B cell (primary cell): ENCODE measurements around the gene ZER1. TPM values are rescaled to one million over a fixed set of nuclear protein-coding genes. Genes with fewer than 3 reads are reported as not detected.

Experiments
- ATAC-seq: fragments of 200-7000 bp; cut with Tn5 transposase; one replicate; pipeline ENCODE4 v1.10.0; 2021; ENCODE audit warnings: low read depth, mild to moderate bottlenecking, moderate number of reproducible peaks, moderate library complexity
- CTCF ChIA-PET: fragments of 350-600 bp; sonication (Branson Sonifier 250); formaldehyde crosslinking; loops from one replicate; lab custom pipeline; 2021; ENCODE audit warnings: antibody characterized with exemption, inconsistent platforms; lab: Charles Lee
- POLR2A ChIA-PET: fragments of 350-600 bp; sonication (Branson Sonifier 250); formaldehyde crosslinking; loops from one replicate; lab custom pipeline; 2021; ENCODE audit warnings: antibody characterized with exemption; lab: Charles Lee
- DNase-seq: peaks from one replicate; pipeline ENCODE4 v3.0.0; 2013
- H2AFZ ChIP-seq: 2 replicates; pipeline ENCODE4 v1.6.1; 2012; ENCODE audit warnings: mild to moderate bottlenecking, low read depth, low read length; ENCODE audit not compliant: insufficient read depth, poor library complexity, severe bottlenecking
- H3K27ac ChIP-seq, 2 donors: 1 replicate in 1 of 2; 2 replicates in 1 of 2; pipeline ENCODE4 v1.5.1; 2012 to 2013; ENCODE audit warnings: low read length in 2 of 2, mild to moderate bottlenecking in 2 of 2, moderate library complexity in 1 of 2
- H3K27me3 ChIP-seq, 4 experiments: fragments of 200-600 bp in 1 of 4; sonication (generic) in 1 of 4; replicated peaks in 1 of 4; 1 replicate in 2 of 4; 2 replicates in 2 of 4; pipeline versions ENCODE4 v1.6.1 to v1.7.0; 2013 to 2016; ENCODE audit warnings: low read length in 3 of 4, mild to moderate bottlenecking in 2 of 4, mixed read lengths in 1 of 4, moderate library complexity in 1 of 4; ENCODE audit not compliant: insufficient read depth in 4 of 4, control insufficient read depth in 3 of 4; ENCODE audit errors: control extremely low read depth in 1 of 4
- H3K36me3 ChIP-seq, 2 experiments: replicated peaks in 1 of 2; 1 replicate in 1 of 2; 2 replicates in 1 of 2; pipeline versions ENCODE4 v1.6.1 to v1.7.1; 2013; ENCODE audit warnings: low read length in 1 of 2; ENCODE audit not compliant: insufficient read depth in 2 of 2, control insufficient read depth in 1 of 2; ENCODE audit errors: control extremely low read depth in 1 of 2, extremely low read depth in 1 of 2
- H3K4me1 ChIP-seq, 2 donors: fragments of 200-600 bp in 1 of 2; sonication (generic) in 1 of 2; 1 replicate in 1 of 2; 2 replicates in 1 of 2; pipeline versions ENCODE4 v1.5.1 to v1.6.1; 2013 to 2017; ENCODE audit warnings: low read length in 2 of 2; ENCODE audit not compliant: control insufficient read depth in 2 of 2, insufficient read depth in 2 of 2
- H3K4me2 ChIP-seq: replicated peaks from 2 replicates; pipeline ENCODE3; 2012; ENCODE audit warnings: mild to moderate bottlenecking, low read depth, low read length; ENCODE audit not compliant: poor library complexity, severe bottlenecking
- H3K4me3 ChIP-seq, 5 experiments: fragments of 200-600 bp in 1 of 5; sonication (generic) in 1 of 5; 1 replicate in 3 of 5; 2 replicates in 2 of 5; pipeline versions ENCODE4 v1.5.1 to v1.7.0; 2011 to 2016; ENCODE audit warnings: low read length in 4 of 5, mild to moderate bottlenecking in 4 of 5, low read depth in 2 of 5, control low read depth in 1 of 5, moderate library complexity in 1 of 5; ENCODE audit not compliant: insufficient read depth in 1 of 5; ENCODE audit errors: control extremely low read depth in 1 of 5, extremely low read depth in 1 of 5
- H3K79me2 ChIP-seq: fragments of 200-600 bp; sonication (generic); one replicate; pipeline ENCODE4 v1.6.0; 2016; ENCODE audit warnings: low read length; ENCODE audit not compliant: control insufficient read depth, insufficient read depth
- H3K9ac ChIP-seq: fragments of 200-600 bp; sonication (generic); 2 replicates; pipeline ENCODE4 v1.6.1; 2017; ENCODE audit warnings: mild to moderate bottlenecking, low read length, moderate library complexity
- H3K9me3 ChIP-seq, 3 donors: one replicate each; pipeline versions ENCODE4 v1.6.1 to v1.7.1; 2013; ENCODE audit warnings: low read length in 2 of 3; ENCODE audit not compliant: control insufficient read depth in 2 of 3, insufficient read depth in 1 of 3; ENCODE audit errors: control extremely low read depth in 1 of 3
- H4K20me1 ChIP-seq: 2 replicates; pipeline ENCODE4 v1.6.0; 2012; ENCODE audit warnings: mild to moderate bottlenecking, low read length; ENCODE audit not compliant: insufficient read depth, control insufficient read depth, poor library complexity, severe bottlenecking
- H3K27ac Mint-ChIP-seq: one replicate; pipeline ENCODE4 v1.8.0; 2021; ENCODE audit warnings: mixed read lengths
- H3K27me3 Mint-ChIP-seq: one replicate; pipeline ENCODE4 v1.8.0; 2021; ENCODE audit warnings: mixed read lengths
- H3K4me1 Mint-ChIP-seq: one replicate; pipeline ENCODE4 v1.8.0; 2021; ENCODE audit warnings: mixed read lengths
- H3K4me3 Mint-ChIP-seq: one replicate; pipeline ENCODE4 v1.8.0; 2021; ENCODE audit warnings: mixed read lengths
- H3K9me3 Mint-ChIP-seq: one replicate; pipeline ENCODE4 v1.8.0; 2022; ENCODE audit warnings: mixed read lengths; ENCODE audit not compliant: insufficient read depth
- CTCF ChIP-seq: fragments of 200-600 bp; IDR thresholded peaks from one replicate; pipeline ENCODE4 v1.8.0; 2022; ENCODE audit warnings: antibody characterized with exemption, mild to moderate bottlenecking
- EZH2 ChIP-seq: IDR thresholded peaks from 2 replicates; pipeline ENCODE4 v1.6.1; 2012; ENCODE audit warnings: borderline replicate concordance, low read depth, mild to moderate bottlenecking, moderate library complexity, low read length; ENCODE audit not compliant: insufficient read depth, poor library complexity, severe bottlenecking
- WGBS: methylation state at CpG from one replicate; pipeline ENCODE4 v1.1.5; 2013; ENCODE audit warnings: missing lambda C conversion rate; ENCODE audit not compliant: insufficient coverage; 5-methylcytosine and 5-hydroxymethylcytosine counted together
- intact Hi-C: fragments of 100-400 bp; cut with micrococcal nuclease; formaldehyde crosslinking; loops from one replicate; pipeline ENCODE4 v1.10.0; 2022
- polyA plus RNA-seq: library from polyadenylated mRNA; depleted of rRNA; stranded (reverse); fragments of >200 nt; gene quantifications from 2 replicates; pipeline ENCODE4 v1.2.3, GENCODE V29; 2012
- total RNA-seq, 2 donors: library from RNA; stranded (reverse); fragments of 120-200 nt in 1 of 2; gene quantifications; 1 replicate in 1 of 2; 2 replicates in 1 of 2; pipeline versions ENCODE4 v1.2.3 to v1.2.4, GENCODE V29; 2013 to 2022

The ZER1 gene
- total and polyA plus RNA-seq, 2 donors (not counting 1 experiment from before 2014, with no cell fraction given): 26.9 to 42.2 TPM

- Histone ChIP-seq H2AFZ (no peak overlapping the region), H3K9ac (no peak overlapping the region), H3K27ac (no peak overlapping the region), H4K20me1 (no peaks in the 10 kb centered on the region), H3K36me3 (peaks cover 4 to 28% of the 10 kb centered on the region in 2 experiments), H3K4me3 (no peak overlapping the region), H3K4me2 (no peak overlapping the region), H3K4me1 (no peaks in the 10 kb centered on the region), H3K79me2 (no peaks in the 10 kb centered on the region), H3K9me3 (no peaks in the 10 kb centered on the region), H3K27me3 (no peaks in the 10 kb centered on the region)
- ChIA-PET POLR2A (no interaction called here), CTCF (interaction anchor here (0.6 to 1.2 kb wide), 5 partner anchors 50 to 195 kb away, joined by 3 to 5 read pairs (median 3); no protein-coding TSS in a partner anchor)
- ATAC-seq (peak; percentile 41), DNase-seq (peak; percentile 34)
- H3K9me3 Mint-ChIP-seq: no peaks in the 10 kb centered on the region
- H3K27ac Mint-ChIP-seq: peak overlapping the region; percentile 56
- no peaks in the 10 kb centered on the region for H3K27me3 Mint-ChIP-seq
- no peaks in the 10 kb centered on the region for H3K4me1 Mint-ChIP-seq
- TF ChIP-seq EZH2: no peak
- TF ChIP-seq CTCF: peak; percentile 17
- 75% methylated on average over 8 of the region's 9 CpGs for WGBS
- no peak overlapping the region for H3K4me3 Mint-ChIP-seq
- intact Hi-C loops: no loop called here
These were observed 38.5 kb downstream of the ZER1 start for GRCh38 chr9:128733256-128733655.

- H3K27me3 Mint-ChIP-seq: no peaks in the 10 kb centered on the region
- H3K4me3 Mint-ChIP-seq: no peak overlapping the region
- Histone ChIP-seq H3K27ac (no peak overlapping the region), H3K9ac (no peak overlapping the region), H4K20me1 (no peaks in the 10 kb centered on the region), H2AFZ (no peak overlapping the region), H3K4me2 (no peak overlapping the region), H3K27me3 (no peaks in the 10 kb centered on the region), H3K36me3 (peaks cover 4 to 28% of the 10 kb centered on the region in 2 experiments), H3K79me2 (no peaks in the 10 kb centered on the region), H3K4me3 (no peak overlapping the region), H3K9me3 (no peaks in the 10 kb centered on the region), H3K4me1 (no peaks in the 10 kb centered on the region)
- no peak for DNase-seq
- TF ChIP-seq CTCF: no peak
- no peaks in the 10 kb centered on the region for H3K9me3 Mint-ChIP-seq
- no peak for ATAC-seq
- ChIA-PET CTCF (interaction anchor here (0.6 to 1.2 kb wide), 5 partner anchors 50 to 196 kb away, joined by 3 to 5 read pairs (median 3); no protein-coding TSS in a partner anchor), POLR2A (no interaction called here)
- H3K27ac Mint-ChIP-seq: no peak overlapping the region
- WGBS: 94% methylated on average over 13 of the region's 13 CpGs
- intact Hi-C loops: no loop called here
- H3K4me1 Mint-ChIP-seq: no peaks in the 10 kb centered on the region
These were observed 39.2 kb downstream of the ZER1 start for GRCh38 chr9:128732576-128732975.
